Esophagus (tissue), 2 donors: ENCODE data around the gene CLDN7. TPM values are rescaled to one million over a fixed set of nuclear protein-coding genes. Genes with fewer than 3 reads are reported as not detected.
"Not testable (repeated sequence)": the region's sequence is repeated elsewhere in the genome, so short reads cannot be mapped to it uniquely, and the experiment has no call there.

Experiments
- H3K27ac ChIP-seq, 2 donors: one replicate each; pipeline ENCODE4 v1.5.1; 2013; ENCODE audit warnings: low read depth in 2 of 2, mild to moderate bottlenecking in 2 of 2, inconsistent platforms in 1 of 2, low read length in 1 of 2, moderate library complexity in 1 of 2
- H3K27me3 ChIP-seq, 2 donors: one replicate each; pipeline ENCODE4 v1.6.1; 2013; ENCODE audit warnings: low read length in 2 of 2, control low read depth in 1 of 2, mild to moderate bottlenecking in 1 of 2; ENCODE audit not compliant: insufficient read depth in 2 of 2, control insufficient read depth in 1 of 2
- H3K36me3 ChIP-seq, 2 donors: one replicate each; pipeline ENCODE4 v1.6.1; 2013; ENCODE audit warnings: low read length in 1 of 2; ENCODE audit not compliant: control insufficient read depth in 2 of 2, insufficient read depth in 2 of 2
- H3K4me1 ChIP-seq, 2 donors: one replicate each; pipeline ENCODE4 v1.6.1; 2013; ENCODE audit warnings: low read length in 1 of 2; ENCODE audit not compliant: control insufficient read depth in 2 of 2, insufficient read depth in 2 of 2
- H3K4me3 ChIP-seq, 2 donors: one replicate each; pipeline ENCODE4 v1.5.1; 2013; ENCODE audit warnings: low read length in 2 of 2, mild to moderate bottlenecking in 2 of 2, low read depth in 1 of 2, moderate library complexity in 1 of 2
- H3K9me3 ChIP-seq, 2 donors: one replicate each; pipeline ENCODE4 v1.6.1; 2013; ENCODE audit warnings: mild to moderate bottlenecking in 2 of 2, low read depth in 1 of 2, low read length in 1 of 2, moderate library complexity in 1 of 2; ENCODE audit not compliant: control insufficient read depth in 2 of 2, insufficient read depth in 1 of 2
- WGBS, 2 donors: extraction: QIAGEN DNeasy Blood & Tissue Kit; methylation state at CpG; one replicate each; pipeline ENCODE4 v1.1.7; 2013; 5-methylcytosine and 5-hydroxymethylcytosine counted together
- polyA plus RNA-seq, 2 donors: library from polyadenylated mRNA; stranded (reverse); fragments of 200-250 nt; gene quantifications; one replicate each; pipeline ENCODE4 v1.2.3, GENCODE V29; 2013
- donor health status: healthy with polysubstance abuse.
- donor health status: Bipolar disorder and iron deficiency.

Gene CLDN7
- polyA plus RNA-seq, 2 donors = 271 to 275 TPM

GRCh38 chr17:7249214-7249613, 13.1 kb downstream of the CLDN7 start:
- 81% methylated on average over 6 of the region's 6 CpGs for WGBS, 2 donors
- Histone ChIP-seq H3K4me3 (no peak overlapping the region), H3K9me3 (no peaks in the 10 kb centered on the region), H3K27me3 (no peaks in the 10 kb centered on the region), H3K27ac (peak overlapping the region in 1 of 2 donors; percentile 51), H3K36me3 (peaks cover 0 to 5% of the 10 kb centered on the region in 2 donors), H3K4me1 (peaks cover 3 to 6% of the 10 kb centered on the region in 2 donors)

- no peaks in the 10 kb centered on the region for H3K27me3 ChIP-seq
- H3K4me3 ChIP-seq = no peak overlapping the region
- no peak overlapping the region for H3K27ac ChIP-seq
- WGBS, 2 donors = 67 to 72% methylated on average over 4 of the region's 4 CpGs
- H3K36me3 ChIP-seq = peaks cover 0 to 5% of the 10 kb centered on the region in 2 donors
- no peaks in the 10 kb centered on the region for H3K9me3 ChIP-seq
- peaks cover 3 to 6% of the 10 kb centered on the region in 2 donors for H3K4me1 ChIP-seq
These were observed 13.5 kb downstream of the CLDN7 start for GRCh38 chr17:7248796-7249195.

GRCh38 chr17:7246779-7247178, 15.5 kb downstream of the CLDN7 start:
- H3K4me3 ChIP-seq = no peak overlapping the region
- no peaks in the 10 kb centered on the region for H3K27me3 ChIP-seq
- no peaks in the 10 kb centered on the region for H3K9me3 ChIP-seq
- peaks cover 3 to 7% of the 10 kb centered on the region in 2 donors for H3K4me1 ChIP-seq
- 91 to 92% methylated on average over 5 of the region's 5 CpGs for WGBS, 2 donors
- H3K36me3 ChIP-seq = peaks cover 0 to 5% of the 10 kb centered on the region in 2 donors
- H3K27ac ChIP-seq = peak overlapping the region in 1 of 2 donors; percentile 56

- peak overlapping the region in 1 of 2 donors; percentile 94 for H3K4me3 ChIP-seq
- 67 to 76% methylated on average over 10 of the region's 10 CpGs for WGBS, 2 donors
- not testable (repeated sequence) for H3K36me3 ChIP-seq
These were observed 18.4 kb downstream of the CLDN7 start for GRCh38 chr17:7243838-7244237.

GRCh38 chr17:7243453-7243729, 18.9 kb downstream of the CLDN7 start:
- Histone ChIP-seq H3K9me3 (no peaks in the 10 kb centered on the region), H3K4me3 (peak overlapping the region; percentile 92 to 94), H3K4me1 (peaks cover 0 to 7% of the 10 kb centered on the region in 2 donors), H3K27ac (peak overlapping the region; percentile 98 to 100), H3K36me3 (peaks cover 4 to 5% of the 10 kb centered on the region in 2 donors), H3K27me3 (no peaks in the 10 kb centered on the region)
- 39% methylated on average over 2 of the region's 2 CpGs for WGBS, 2 donors

More at GRCh38 chr17:7243838-7244237, 18.4 kb downstream of the CLDN7 start:
- not testable (repeated sequence) for H3K4me1 ChIP-seq, H3K9me3 ChIP-seq, H3K27me3 ChIP-seq
- H3K27ac ChIP-seq = peak overlapping the region in 1 of 2 donors; percentile 40

GRCh38 chr17:7242717-7243452, 19.4 kb downstream of the CLDN7 start:
- Histone ChIP-seq H3K4me3 (peak overlapping the region; percentile 92 to 94), H3K27ac (peak overlapping the region; percentile 98 to 100), H3K27me3 (no peaks in the 10 kb centered on the region), H3K9me3 (no peaks in the 10 kb centered on the region), H3K4me1 (peaks cover 0 to 7% of the 10 kb centered on the region in 2 donors), H3K36me3 (peaks cover 4 to 5% of the 10 kb centered on the region in 2 donors)
- WGBS, 2 donors = 1% methylated on average over 35 to 49 of the region's 49 CpGs

GRCh38 chr17:7241783-7242716, 20.2 kb downstream of the CLDN7 start, which contains the start of gene GABARAP:
GABARAP (minus strand) TSS chr17:7242449; CDS start chr17:7242330, 119 bp downstream.
- Histone ChIP-seq H3K9me3 (no peaks in the 10 kb centered on the region), H3K4me3 (peak within 1 kb of the TSS; percentile 92 to 94), H3K36me3 (peaks cover 4 to 5% of the 10 kb centered on the region in 2 donors), H3K4me1 (peaks cover 0 to 7% of the 10 kb centered on the region in 2 donors), H3K27ac (peak within 1 kb of the TSS; percentile 98 to 100), H3K27me3 (no peaks in the 10 kb centered on the region)
- 0% methylated on average over 62 of the region's 62 CpGs for WGBS, 2 donors

GRCh38 chr17:7241090-7241733, 21.1 kb downstream of the CLDN7 start:
- H3K27ac ChIP-seq = peak overlapping the region; percentile 98 to 100
- no peaks in the 10 kb centered on the region for H3K9me3 ChIP-seq
- peaks cover 0 to 7% of the 10 kb centered on the region in 2 donors for H3K4me1 ChIP-seq
- H3K4me3 ChIP-seq = peak overlapping the region; percentile 92 to 94
- no peaks in the 10 kb centered on the region for H3K27me3 ChIP-seq
- 30 to 32% methylated on average over 9 of the region's 9 CpGs for WGBS, 2 donors
- peaks cover 4 to 8% of the 10 kb centered on the region in 2 donors for H3K36me3 ChIP-seq

- Histone ChIP-seq H3K4me3 (peak overlapping the region in 1 of 2 donors; percentile 94), H3K36me3 (peaks cover 4 to 13% of the 10 kb centered on the region in 2 donors), H3K27me3 (no peaks in the 10 kb centered on the region), H3K27ac (peak overlapping the region in 1 of 2 donors; percentile 53), H3K9me3 (no peaks in the 10 kb centered on the region), H3K4me1 (peaks cover 0 to 10% of the 10 kb centered on the region in 2 donors)
- 61 to 67% methylated on average over 4 of the region's 4 CpGs for WGBS, 2 donors
These were observed 21.9 kb downstream of the CLDN7 start for GRCh38 chr17:7240375-7240774.
